Stimulated activated CD4-positive, alpha-beta T cell treated with anti-CD3 and anti-CD28 coated beads, Interleukin-12 subunit alpha, Interleukin-12 subunit beta, amount 100 ng/mL, for 4 hours (primary cell): ENCODE measurements around the gene JAM2.
"Not testable (repeated sequence)": the region's sequence is repeated elsewhere in the genome, so short reads cannot be mapped to it uniquely, and the experiment has no call there.

Experiments used
- DNase-seq: peaks from one replicate; pipeline ENCODE4 v3.0.0-alpha.2; 2020

The JAM2 gene

DNA sequence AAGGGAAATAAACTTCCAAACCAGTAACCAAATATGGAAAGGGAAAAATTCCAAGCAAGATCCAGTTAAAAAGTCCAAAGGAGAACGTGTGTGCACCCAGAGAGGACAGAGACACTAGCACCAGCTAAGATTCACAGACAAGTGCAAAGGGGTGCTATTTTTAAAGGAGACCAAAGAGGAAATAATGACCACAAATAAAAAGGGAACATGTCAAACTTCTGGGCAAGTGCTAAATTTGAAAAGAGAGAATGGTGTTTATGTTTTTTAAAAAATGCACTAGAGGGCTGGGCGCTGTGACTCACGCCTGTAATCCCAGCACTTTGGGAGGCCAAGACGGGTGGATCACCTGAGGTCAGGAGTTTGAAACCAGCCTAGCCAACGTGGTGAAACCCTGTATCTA lies 8.6 kb downstream of the JAM2 start:
- DNase-seq, result no peak

DNA sequence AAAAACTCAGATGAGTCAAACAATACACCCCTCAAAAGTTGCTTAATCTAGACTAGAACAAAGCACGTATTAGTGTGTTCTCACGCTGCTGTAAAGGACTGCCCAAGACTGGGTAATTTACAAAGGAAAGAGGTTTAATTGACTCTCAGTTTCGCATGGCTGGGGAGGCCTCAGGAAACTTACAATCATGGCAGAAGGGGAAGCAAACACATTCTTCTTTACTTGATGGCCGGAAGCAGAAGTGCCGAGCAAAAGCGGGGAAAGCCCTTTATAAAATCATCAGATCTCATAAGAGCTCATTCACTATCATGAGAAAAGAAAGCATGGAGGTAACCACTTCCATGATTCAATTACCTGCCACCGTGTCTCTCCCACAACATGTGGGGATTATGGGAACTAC lies 10.1 kb downstream of the JAM2 start:
- DNase-seq, result no peak

DNA sequence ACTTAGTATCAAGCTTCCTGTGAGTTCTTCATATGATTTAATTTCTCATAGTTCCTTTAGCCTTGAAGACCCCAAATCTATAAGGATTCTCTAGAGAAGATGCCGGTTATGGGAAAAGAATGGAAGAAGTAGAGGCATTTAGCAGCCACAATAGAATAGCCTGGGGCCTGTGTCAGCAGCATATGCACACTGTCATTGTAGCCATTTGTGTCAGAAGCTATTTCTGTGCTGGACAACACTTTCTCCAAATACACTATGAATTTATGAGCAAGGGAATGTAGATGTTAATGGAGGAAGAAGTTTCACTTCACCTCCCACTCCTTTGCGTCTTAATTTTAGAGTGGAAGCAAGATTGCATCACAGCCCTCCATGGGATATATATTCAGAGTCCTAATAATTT lies 17.4 kb downstream of the JAM2 start:
- no peak for DNase-seq

DNA sequence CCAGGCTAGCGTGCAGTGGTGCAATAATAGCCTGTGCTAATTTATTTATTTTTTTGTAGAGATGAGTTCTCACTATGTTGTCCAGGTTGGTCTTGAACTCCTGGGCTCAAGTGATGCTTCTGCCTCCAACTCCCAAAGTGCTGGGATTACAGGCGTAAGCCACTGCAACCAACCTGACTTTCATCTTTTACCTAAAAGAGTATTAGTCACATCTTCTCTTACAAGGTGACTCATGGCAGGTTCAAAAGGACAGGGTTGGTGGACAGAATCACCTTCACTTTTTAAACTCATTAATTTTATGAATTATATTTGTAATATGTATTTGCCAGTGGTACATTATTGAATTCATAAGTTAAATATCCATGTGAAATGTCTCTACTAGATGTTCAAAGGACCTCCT lies 18.1 kb downstream of the JAM2 start:
- no peak for DNase-seq

DNA sequence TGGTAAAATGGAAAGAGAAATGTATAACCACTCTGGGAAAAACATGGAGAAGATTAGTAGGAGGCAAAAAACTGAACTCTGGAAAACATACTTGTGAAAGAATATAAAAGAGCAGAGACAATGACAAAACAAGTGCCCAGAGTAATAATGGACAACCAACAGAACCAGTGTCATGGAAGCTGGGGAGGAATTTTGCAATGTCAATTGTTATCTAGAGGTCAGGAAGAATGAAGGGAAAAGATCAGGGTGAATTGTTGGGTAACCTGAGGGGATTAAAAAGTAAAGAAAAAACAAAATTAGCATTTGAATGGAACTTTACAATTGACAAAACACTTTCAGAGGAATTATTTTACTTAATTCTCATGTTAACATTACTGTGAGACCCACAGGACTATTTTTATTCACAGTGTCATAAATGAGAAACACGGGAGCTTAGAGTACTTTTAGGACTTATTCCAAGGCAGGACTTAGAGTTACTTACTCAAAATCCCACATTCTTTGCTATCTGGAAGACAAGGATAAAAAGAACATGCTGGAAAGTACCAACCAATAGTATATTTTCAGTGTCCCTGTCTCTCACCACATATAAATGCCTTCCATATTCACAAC lies 19.5 kb downstream of the JAM2 start:
- no peak for DNase-seq

DNA sequence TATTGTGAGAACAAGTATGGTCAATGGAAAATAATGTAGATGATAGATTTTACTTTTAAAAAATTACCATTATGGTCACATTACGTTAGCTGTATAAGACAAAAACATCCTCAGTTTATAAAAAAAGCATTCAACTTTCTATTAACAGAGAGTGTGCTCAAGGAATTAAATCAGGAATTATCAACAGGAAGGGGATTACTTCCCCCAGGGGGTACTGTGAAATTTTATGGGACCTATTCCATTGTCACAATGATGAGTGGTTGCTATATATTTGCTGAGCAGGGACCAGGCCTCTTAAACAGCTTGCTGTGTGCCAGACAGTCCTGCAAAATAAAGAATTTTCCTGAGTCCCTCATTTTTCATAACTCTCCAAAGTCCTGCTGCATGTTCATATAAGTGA lies 21.2 kb downstream of the JAM2 start:
- no peak for DNase-seq

DNA sequence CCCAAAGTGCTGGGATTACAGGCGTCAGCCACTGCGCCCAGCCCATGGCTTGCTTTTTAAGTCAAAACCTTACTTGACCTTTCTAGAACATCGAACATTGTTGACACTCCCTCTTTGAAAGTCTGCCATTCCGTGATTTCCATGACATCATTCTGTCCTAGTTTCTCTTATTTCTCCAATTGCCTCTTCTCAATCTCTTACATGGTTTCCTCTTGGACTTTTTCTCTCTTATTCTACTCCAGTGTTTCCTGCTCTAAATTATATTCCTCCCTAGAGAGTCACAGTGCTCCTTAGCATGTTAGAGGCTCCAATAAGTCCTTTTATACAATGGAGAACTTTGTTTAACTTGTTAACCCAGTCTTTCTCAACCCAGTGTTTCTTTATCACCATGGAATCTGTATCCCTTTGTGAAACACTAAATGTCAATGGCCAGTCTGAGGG lies 25.5 kb downstream of the JAM2 start:
- DNase-seq, result no peak

DNA sequence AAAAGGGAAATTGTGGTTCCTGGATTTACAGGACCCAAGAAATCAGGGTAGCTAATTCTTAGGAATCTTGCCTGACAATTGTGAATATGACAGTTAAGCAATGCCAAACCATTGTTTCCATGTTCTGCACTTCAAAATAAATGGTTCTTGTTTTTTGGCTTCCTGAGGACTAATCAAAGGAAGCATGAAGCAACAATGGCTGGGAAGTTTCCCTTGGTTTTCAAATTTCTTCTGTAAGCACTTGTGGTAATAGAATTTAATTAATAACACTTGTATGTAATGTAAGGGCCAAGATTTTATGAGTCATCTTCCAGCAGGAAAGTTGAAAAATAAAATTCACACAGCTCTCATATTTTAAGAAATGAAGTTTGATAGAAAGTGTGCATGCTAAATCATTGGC lies 31.7 kb downstream of the JAM2 start:
- DNase-seq, result no peak

DNA sequence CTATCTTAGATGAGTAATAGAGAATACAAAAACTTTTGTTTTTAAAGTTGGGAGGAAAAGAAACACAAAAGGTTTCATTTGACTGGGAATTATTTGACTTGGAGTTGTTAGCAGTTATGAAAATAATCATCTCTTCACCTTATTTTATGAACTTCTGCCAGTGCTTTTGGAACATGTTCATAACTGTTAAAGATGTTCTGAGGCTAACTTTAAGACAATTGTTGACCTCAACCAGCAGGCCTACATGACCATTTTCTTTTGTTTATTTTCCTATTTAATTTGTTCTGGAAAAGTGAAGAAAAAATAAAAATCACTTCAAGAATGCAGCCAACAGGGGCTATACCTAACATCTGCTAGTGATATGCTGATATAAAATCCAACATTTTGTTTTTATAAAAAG lies 37.4 kb downstream of the JAM2 start:
- no peak for DNase-seq

DNA sequence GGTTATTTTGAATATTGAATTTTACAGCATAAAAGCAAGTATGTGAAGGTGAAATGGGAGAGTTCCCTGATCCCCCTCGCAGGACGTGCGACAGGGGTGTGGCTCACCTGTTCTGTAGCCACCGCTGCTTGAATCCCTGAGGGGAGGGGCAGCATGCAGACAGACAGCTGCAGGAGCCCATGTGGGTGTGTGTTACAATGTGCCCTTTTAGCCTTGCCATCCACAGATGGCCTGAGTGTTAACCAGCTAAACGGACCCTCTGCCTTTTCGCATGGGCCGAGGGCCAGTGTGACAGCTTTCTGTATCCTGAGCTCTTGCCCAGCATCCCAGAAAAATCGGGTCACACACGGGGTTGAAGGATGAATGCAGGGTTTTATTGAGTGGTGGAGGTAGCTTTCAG lies 43.3 kb downstream of the JAM2 start:
- DNase-seq, result no peak

DNA sequence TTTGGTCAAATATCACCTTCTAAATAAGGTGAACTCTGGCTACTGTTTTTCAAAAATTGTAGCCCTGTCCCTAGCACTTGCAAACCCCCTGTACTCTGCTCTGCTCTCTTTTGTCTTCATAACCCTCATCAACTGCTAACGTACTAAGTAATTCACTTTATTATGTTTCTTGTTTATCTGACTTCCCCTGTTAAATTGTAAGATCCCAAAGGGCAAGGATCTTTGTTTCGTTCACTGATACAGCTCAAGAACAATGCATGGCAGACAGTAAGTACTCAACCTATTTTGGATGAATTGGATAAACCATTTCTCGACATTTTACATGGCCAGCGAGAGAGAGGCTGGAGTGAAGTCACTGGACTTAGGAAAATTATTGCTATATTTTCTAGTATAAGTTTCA lies 48.7 kb downstream of the JAM2 start:
- no peak for DNase-seq

DNA sequence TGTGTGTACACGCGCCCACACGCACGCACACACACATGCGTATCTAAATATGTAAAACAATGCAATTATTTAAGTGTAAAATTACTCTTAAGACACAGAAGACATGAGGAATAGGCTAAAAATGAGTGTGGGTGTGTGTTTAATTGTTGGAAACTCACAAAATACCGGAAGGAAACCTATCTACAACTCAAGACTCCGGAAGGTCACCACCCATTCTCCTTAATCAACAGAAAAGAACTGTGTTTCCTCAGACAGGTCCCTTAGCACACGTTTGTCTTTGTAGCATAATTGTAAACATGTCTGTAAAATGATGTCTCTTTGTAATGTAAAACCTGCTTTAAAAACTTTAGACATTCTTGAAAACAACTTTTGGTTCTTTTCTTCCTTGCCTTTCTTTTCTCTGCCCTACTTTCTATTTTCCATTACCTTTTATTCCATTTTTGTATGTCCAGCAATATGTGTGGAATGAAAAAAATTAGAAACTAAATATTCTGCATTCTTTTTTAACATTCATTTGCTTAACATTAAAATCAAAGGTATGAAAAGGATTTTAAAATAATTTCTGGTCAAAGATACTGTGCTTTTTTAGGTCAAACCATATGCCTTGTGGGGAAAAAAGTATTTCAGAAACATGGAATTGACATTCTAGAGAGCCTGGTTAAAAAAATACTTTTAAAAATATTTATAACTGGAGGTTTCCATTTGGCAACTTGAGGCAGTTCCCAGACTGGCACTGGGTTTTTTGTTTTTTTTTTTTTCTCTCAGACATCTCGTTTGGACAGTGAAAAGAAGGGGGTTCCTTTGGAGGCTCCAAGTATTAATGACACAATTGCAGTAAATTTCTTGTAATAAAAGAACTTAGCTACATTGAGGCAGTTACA lies 49.5 kb downstream of the JAM2 start:
- DNase-seq, result no peak

DNA sequence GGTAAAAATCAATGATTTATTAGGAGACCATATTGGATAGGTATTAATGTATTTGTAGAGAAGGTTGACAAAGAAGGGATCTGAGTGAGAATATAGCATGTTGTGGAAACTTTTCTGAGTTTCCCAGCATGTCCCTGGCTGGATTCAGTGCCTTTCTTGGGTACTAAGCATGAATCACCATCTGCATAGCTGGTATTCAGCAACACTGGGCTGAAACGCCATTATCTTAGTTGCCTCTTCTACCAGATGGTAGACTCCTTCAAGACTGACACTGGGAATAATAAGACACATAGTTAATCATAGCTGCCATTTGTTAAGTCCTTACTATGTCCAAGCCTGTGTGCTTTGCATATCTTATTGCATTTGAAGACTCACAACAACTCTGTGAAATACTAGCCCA lies 50.2 kb downstream of the JAM2 start:
- no peak for DNase-seq

DNA sequence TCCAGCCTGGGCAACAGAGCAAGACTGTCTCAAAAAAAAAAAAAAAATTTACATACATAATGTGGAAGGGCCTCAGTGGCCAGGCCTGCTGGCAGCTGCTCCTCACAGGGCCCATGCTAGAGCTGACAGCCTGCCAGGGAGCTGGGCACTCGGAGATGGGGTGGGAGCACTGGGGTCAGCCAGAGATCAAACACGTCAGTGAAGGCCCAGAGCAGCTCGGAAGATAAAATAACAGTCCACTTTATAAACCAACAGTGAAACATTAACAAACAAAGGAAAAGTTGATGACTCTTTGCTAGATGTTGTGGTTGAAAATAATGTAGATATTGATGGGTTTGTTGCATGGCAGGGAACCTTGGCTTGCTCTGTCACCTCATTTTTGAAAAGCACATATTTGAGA lies 52.9 kb downstream of the JAM2 start:
- DNase-seq, result no peak

DNA sequence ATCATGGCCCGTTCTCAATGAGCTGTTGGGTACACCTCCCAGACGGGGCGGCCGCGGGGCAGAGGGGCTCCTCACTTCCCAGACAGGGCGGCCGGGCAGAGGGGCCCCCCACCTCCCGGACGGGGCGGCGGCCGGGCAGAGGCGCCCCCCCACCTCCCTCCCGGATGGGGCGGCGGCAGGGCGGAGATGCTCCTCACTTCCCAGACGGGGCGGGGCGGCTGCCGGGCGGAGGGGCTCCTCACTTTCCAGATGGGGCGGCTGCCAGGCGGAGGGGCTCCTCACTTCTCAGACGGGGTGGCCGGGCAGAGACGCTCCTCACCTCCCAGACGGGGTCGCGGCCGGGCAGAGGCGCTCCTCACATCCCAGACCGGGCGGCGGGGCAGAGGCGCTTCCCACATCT lies 56.4 kb downstream of the JAM2 start:
- DNase-seq, result not testable (repeated sequence)

DNA sequence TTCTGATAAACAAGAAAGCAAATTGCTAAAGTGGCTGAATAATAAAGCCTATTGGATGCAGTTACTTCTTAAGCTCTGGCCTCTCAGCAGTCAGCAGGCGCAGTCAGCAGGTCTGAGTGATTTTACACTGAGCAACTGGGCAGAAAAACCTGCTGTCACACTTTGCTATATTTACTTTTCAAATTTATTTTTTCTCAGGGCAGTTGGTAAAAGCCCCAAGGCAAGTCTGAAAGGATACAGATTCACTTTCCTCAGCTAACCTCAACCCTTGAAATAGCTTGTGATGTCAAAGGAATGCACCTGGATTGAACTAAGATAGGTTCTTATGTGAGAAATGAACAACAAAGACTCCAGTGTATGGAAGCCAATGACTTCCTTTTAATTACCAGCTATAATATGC lies 61.7 kb downstream of the JAM2 start:
- DNase-seq, result no peak

DNA sequence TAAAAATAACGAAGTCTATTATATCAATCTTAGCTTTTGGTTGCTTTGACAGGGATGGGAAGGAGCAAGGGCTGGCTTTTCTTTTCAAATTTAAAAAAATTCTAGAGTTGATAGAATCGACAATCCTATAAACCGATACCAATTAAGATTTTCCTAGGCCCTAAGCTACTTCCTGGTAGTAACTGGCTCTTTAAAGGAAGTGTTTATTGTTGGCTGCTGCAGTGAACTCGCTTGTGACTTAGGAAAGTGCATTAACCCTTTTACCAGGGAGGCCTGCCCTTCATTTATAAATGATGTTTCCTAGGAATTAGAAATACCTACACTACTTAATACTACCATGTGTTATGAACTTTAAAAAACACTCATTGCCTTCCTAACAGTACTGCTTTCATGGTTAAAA lies 62.5 kb downstream of the JAM2 start:
- no peak for DNase-seq

DNA sequence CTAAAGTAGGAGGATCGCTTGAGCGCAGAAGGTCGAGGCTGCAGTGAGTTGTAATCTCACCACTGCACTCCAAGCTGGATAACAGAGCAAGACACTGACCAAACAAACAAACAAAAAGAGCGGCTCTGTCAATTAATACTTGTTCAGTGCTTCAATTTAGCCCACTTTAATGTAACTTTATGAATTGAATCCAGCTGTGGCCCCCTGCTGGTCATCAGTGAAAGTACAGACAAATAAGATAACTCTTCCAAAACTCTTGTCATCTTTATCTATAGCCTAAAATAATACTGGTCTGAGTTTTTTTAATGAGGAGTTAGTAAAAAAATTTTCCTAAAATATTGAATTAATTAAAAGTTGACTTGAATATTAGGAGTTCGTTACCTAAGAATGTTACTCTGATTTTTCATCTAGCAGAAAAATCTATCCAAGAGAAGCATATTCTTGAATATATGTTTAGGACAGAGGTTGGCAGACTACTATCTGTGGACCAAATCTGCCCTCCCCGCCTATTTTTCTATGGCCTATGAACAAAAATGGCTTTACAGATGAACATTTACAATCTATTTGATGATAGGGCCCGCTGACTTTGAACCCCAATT lies 69.5 kb downstream of the JAM2 start:
- DNase-seq, result peak; percentile 24

DNA sequence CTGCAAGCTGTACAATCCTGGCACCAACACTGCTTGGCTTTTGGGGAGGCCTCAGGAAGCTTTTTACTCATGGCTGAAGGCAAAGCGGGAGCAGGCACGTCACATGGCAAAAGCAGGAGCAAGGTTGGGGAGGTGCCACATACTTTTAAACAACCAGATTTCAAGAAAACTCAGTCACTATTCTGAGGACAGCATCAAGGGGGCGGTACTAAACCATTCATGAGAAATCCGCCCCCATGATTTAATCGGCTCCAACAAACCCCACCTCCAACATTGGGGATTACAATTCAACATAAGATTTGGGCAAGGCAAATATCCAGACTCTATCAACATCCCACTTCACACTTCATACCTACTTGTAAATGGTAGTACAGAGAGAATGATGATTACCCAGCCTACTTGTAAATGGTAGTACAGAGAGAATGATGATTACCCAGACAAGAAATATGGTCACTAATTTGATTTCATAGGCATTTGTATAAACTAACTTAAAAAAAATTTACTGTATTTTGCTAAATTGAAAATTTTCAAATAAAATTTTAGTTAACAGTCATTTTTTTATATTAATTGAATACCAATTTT lies 70.7 kb downstream of the JAM2 start:
- no peak for DNase-seq

DNA sequence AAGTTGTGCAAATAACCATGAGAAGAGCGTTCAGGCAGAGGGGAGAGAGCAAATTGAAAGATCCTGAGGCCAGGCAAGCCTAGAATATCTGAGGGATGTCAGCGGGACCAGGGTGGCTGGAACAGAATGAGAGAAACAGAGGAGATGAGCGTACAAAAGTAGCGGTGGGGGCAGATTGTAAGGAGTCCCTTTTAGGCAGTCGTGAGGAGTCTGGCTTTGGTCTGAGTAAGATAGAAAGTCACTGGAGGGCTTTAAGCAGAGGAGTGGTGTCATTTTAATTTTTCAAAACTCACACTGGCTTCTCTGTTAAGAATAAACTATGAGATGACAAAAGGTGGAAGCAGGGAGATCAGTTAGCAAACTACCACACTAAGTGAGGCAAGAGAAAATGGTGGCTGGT lies 71.5 kb downstream of the JAM2 start:
- DNase-seq, result no peak

DNA sequence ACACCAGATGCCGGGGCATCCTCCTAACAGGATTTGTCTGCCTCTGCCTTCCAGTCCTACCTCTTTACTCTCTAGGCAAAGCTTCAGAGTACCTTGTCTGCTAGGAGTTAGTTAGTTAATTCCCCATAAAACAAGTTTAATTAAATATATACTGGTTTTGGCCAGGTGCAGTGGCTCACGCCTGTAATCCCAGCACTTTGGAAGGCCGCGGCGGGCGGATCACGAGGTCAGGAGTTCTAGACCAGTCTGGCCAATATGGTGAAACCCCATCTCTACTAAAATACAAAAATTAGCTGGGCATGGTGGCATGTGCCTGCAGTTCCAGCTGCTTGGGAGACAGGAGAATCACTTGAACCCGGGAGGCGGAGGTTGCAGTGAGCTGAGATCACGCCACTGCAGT lies 75.0 kb downstream of the JAM2 start:
- not testable (repeated sequence) for DNase-seq

DNA sequence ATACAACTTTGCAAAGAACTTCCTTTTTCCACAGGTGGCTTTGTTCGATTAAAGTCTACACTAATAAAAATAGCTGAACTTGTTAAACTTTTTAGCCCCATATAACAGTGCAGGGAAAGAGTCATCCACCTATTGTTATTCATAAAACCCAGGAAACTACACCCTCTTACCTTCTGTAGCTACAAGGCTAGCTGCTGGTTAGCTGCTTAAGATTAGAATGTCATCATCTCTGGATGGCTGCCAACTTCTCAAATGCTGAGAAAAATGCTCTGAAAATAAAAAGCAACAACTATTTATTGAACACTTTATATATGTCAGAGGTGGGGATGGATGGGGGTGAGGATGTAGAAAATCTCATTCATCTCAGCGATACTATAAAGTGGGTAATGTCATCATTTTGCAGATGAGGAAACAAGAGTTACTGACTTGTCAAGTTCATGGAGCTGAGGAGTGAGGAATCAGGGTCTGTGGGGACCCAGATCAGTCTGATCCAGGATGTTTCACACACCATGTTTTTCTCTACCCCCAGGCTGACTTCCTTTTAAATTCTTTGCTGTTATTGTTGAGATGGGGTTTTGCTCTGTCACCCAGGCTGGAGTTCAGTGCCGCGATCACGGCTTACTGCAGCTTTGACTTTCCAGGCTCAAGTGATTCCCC lies 78.6 kb downstream of the JAM2 start:
- DNase-seq, result no peak

DNA sequence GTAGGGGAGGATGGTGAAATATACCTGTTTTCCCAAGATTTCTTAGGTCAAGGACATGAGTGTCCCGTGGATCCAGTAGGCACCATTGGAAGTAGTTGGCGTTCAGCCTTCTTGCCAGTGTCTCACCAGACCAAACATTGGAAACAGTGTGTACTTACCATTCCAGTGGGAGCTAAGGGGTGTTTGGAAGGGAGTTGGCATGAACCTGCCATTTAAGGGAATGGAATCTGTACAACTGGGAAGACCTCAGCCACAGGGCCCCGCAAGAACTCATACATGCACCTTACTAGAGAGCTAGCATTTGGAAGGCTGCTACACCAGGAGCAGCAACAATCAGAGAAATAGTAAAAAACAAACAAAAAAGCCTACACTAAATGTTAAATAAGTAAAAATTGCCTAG lies 82.9 kb downstream of the JAM2 start:
- DNase-seq, result no peak
